Adipocyte (in vitro differentiated cells): Measurements from ENCODE around the gene ASRGL1.
"Not testable (repeated sequence)": the region's sequence is repeated elsewhere in the genome, so short reads cannot be mapped to it uniquely, and the experiment has no call there.

Experiments
- DNase-seq: peaks from one replicate; pipeline ENCODE4 v3.0.0-alpha.2; 2015; ENCODE audit warnings: low read depth
- H3K27me3 ChIP-seq: replicated peaks from 2 replicates; pipeline ENCODE4 v1.7.0; 2013; ENCODE audit warnings: mild to moderate bottlenecking, low read length, moderate library complexity; ENCODE audit not compliant: control insufficient read depth, insufficient read depth
- H3K36me3 ChIP-seq: 2 replicates; pipeline ENCODE4 v1.7.0; 2013; ENCODE audit warnings: low read length, mild to moderate bottlenecking, moderate library complexity; ENCODE audit not compliant: control insufficient read depth, insufficient read depth, severe bottlenecking
- H3K4me1 ChIP-seq: 2 replicates; pipeline ENCODE4 v1.7.0; 2013; ENCODE audit warnings: mild to moderate bottlenecking, low read length, moderate library complexity; ENCODE audit not compliant: control insufficient read depth, insufficient read depth
- H3K4me3 ChIP-seq: 2 replicates; pipeline ENCODE4 v1.7.0; 2013; ENCODE audit warnings: mild to moderate bottlenecking, low read length, moderate library complexity
- H3K9ac ChIP-seq: 2 replicates; pipeline ENCODE4 v1.7.0; 2013; ENCODE audit warnings: mild to moderate bottlenecking, low read length, moderate library complexity
- H3K9me3 ChIP-seq: 2 replicates; pipeline ENCODE4 v1.7.0; 2013; ENCODE audit warnings: mild to moderate bottlenecking, low read length, moderate library complexity; ENCODE audit not compliant: control insufficient read depth

ASRGL1 gene

GRCh38 chr11:62337303-62338181 lies at the start of gene ASRGL1:
ASRGL1 (plus strand) TSS chr11:62337448; CDS start chr11:62337978, 530 bp downstream.
- Histone ChIP-seq H3K4me3 (peak within 1 kb of the TSS; percentile 79), H3K4me1 (peaks cover 4% of the 10 kb centered on the region), H3K27me3 (peaks cover 40% of the 10 kb centered on the region), H3K9me3 (no peaks in the 10 kb centered on the region), H3K36me3 (no peaks in the 10 kb centered on the region), H3K9ac (peak within 1 kb of the TSS; percentile 51)
- peak; percentile 84 for DNase-seq

GRCh38 chr11:62295504-62295903 lies 41.7 kb upstream of the ASRGL1 start:
- no peaks in the 10 kb centered on the region for H3K9me3 ChIP-seq
- no peaks in the 10 kb centered on the region for H3K36me3 ChIP-seq
- DNase-seq: peak; percentile 47
- no peak overlapping the region for H3K4me3 ChIP-seq
- H3K4me1 ChIP-seq: no peaks in the 10 kb centered on the region
- H3K9ac ChIP-seq: no peak overlapping the region
- peaks cover 18% of the 10 kb centered on the region for H3K27me3 ChIP-seq

- Histone ChIP-seq H3K9ac (no peak within 1 kb of the TSS), H3K4me1 (no peaks in the 10 kb centered on the region), H3K9me3 (no peaks in the 10 kb centered on the region), H3K36me3 (no peaks in the 10 kb centered on the region), H3K27me3 (peaks cover 29% of the 10 kb centered on the region), H3K4me3 (no peak within 1 kb of the TSS)
- DNase-seq: no peak
Observed at GRCh38 chr11:62298975-62299374, 38.3 kb upstream of the ASRGL1 start, which contains the start of gene SCGB1D4. SCGB1D4 (minus strand) TSS chr11:62299075; CDS start chr11:62299010, 65 bp downstream.

- no peaks in the 10 kb centered on the region for H3K4me1 ChIP-seq
- no peaks in the 10 kb centered on the region for H3K36me3 ChIP-seq
- no peak overlapping the region for H3K9ac ChIP-seq
- no peak for DNase-seq
- H3K4me3 ChIP-seq: no peak overlapping the region
- H3K27me3 ChIP-seq: peaks cover 32% of the 10 kb centered on the region
- H3K9me3 ChIP-seq: peaks cover 11% of the 10 kb centered on the region
Observed at GRCh38 chr11:62306227-62306626, 31.0 kb upstream of the ASRGL1 start.

- Histone ChIP-seq H3K36me3 (no peaks in the 10 kb centered on the region), H3K27me3 (peaks cover 40% of the 10 kb centered on the region), H3K9ac (no peak overlapping the region), H3K4me3 (no peak overlapping the region), H3K4me1 (no peaks in the 10 kb centered on the region), H3K9me3 (peaks cover 11% of the 10 kb centered on the region)
- DNase-seq: no peak
Observed at GRCh38 chr11:62307950-62308349, 29.3 kb upstream of the ASRGL1 start.

GRCh38 chr11:62309991-62310390 lies 27.3 kb upstream of the ASRGL1 start:
- peaks cover 45% of the 10 kb centered on the region for H3K27me3 ChIP-seq
- H3K4me3 ChIP-seq: no peak overlapping the region
- no peak for DNase-seq
- no peaks in the 10 kb centered on the region for H3K36me3 ChIP-seq
- no peak overlapping the region for H3K9ac ChIP-seq
- H3K9me3 ChIP-seq: peaks cover 11% of the 10 kb centered on the region
- H3K4me1 ChIP-seq: no peaks in the 10 kb centered on the region

- Histone ChIP-seq H3K36me3 (no peaks in the 10 kb centered on the region), H3K27me3 (peaks cover 41% of the 10 kb centered on the region), H3K9me3 (no peaks in the 10 kb centered on the region), H3K4me3 (no peak overlapping the region), H3K4me1 (no peaks in the 10 kb centered on the region), H3K9ac (no peak overlapping the region)
- DNase-seq: no peak
Observed at GRCh38 chr11:62315431-62315830, 21.8 kb upstream of the ASRGL1 start.

GRCh38 chr11:62322524-62322923 lies 14.7 kb upstream of the ASRGL1 start:
- DNase-seq: no peak
- H3K9me3 ChIP-seq: no peaks in the 10 kb centered on the region
- H3K4me1 ChIP-seq: no peaks in the 10 kb centered on the region
- no peak overlapping the region for H3K9ac ChIP-seq
- H3K27me3 ChIP-seq: peaks cover 29% of the 10 kb centered on the region
- H3K36me3 ChIP-seq: no peaks in the 10 kb centered on the region
- H3K4me3 ChIP-seq: no peak overlapping the region

- Histone ChIP-seq H3K36me3 (no peaks in the 10 kb centered on the region), H3K9me3 (no peaks in the 10 kb centered on the region), H3K4me1 (no peaks in the 10 kb centered on the region), H3K4me3 (no peak overlapping the region), H3K27me3 (peaks cover 20% of the 10 kb centered on the region), H3K9ac (no peak overlapping the region)
- DNase-seq: no peak
Observed at GRCh38 chr11:62324731-62325556, 12.3 kb upstream of the ASRGL1 start.

- H3K9me3 ChIP-seq, H3K36me3 ChIP-seq, DNase-seq, H3K9ac ChIP-seq, H3K4me3 ChIP-seq, H3K4me1 ChIP-seq: not testable (repeated sequence)
- peaks cover 25% of the 10 kb centered on the region for H3K27me3 ChIP-seq
Observed at GRCh38 chr11:62325781-62326180, 11.5 kb upstream of the ASRGL1 start.

- H3K27me3 ChIP-seq: peaks cover 23% of the 10 kb centered on the region
- H3K9ac ChIP-seq, H3K4me1 ChIP-seq, H3K9me3 ChIP-seq, H3K36me3 ChIP-seq, H3K4me3 ChIP-seq, DNase-seq: not testable (repeated sequence)
Observed at GRCh38 chr11:62326719-62327118, 10.5 kb upstream of the ASRGL1 start.
